ENCODE data around the gene CNKSR1. TPM values are rescaled to one million over a fixed set of nuclear protein-coding genes. Genes with fewer than 3 reads are reported as not detected.
A peak's percentile ranks its signal among the peaks of the same experiment; 100 is the strongest.

Gene CNKSR1
- total RNA-seq, 1 donor from 2014 or later = 21.9 TPM

- H3K36me3 ChIP-seq = no peaks in the 10 kb centered on the region
- H3K27ac ChIP-seq = peak overlapping the region; percentile 60
- no peak for DNase-seq (ENCODE audit: extremely low spot score in 2 of 2)
- H3K9me3 ChIP-seq = no peaks in the 10 kb centered on the region
- H3K27me3 ChIP-seq = no peaks in the 10 kb centered on the region
- TF ChIP-seq CTCF (IDR thresholded peaks at IDR 0.05) (no peak), POLR2AphosphoS5 (IDR thresholded peaks at IDR 0.05; ENCODE audit: insufficient read depth in 1 of 2, low read depth in 1 of 2) (no peak), POLR2A (IDR thresholded peaks at IDR 0.05) (no peak)
- intact Hi-C loops (cut with DNase I) = loop anchor here (10.0 kb wide), 1 partner anchor 134 kb away; no protein-coding TSS in a partner anchor
- H3K4me3 ChIP-seq = peak overlapping the region; percentile 70 to 96
- peaks cover 17% of the 10 kb centered on the region for H3K4me1 ChIP-seq
These were observed 8.1 kb upstream of the CNKSR1 start for GRCh38 chr1:26169198-26169554.

- TF ChIP-seq POLR2AphosphoS5 (IDR thresholded peaks at IDR 0.05; ENCODE audit: insufficient read depth in 1 of 2, low read depth in 1 of 2) = peak; percentile 75 to 85
- no peak for TF ChIP-seq POLR2A (IDR thresholded peaks at IDR 0.05)
- peak; percentile 73 to 90 (median 87) for TF ChIP-seq CTCF (IDR thresholded peaks at IDR 0.05)
These were observed 7.4 kb upstream of the CNKSR1 start, which contains the start of gene ZNF593 for GRCh38 chr1:26169669-26170471. ZNF593 (plus strand) TSS chr1:26169908; CDS start chr1:26169984, 76 bp downstream.

GRCh38 chr1:26170472-26170821 lies 6.8 kb upstream of the CNKSR1 start:
- intact Hi-C loops (cut with DNase I) = no loop called here
- Histone ChIP-seq H3K27ac (peak overlapping the region; percentile 60), H3K36me3 (no peaks in the 10 kb centered on the region), H3K4me1 (peaks cover 17% of the 10 kb centered on the region), H3K4me3 (peak overlapping the region; percentile 70 to 96), H3K9me3 (no peaks in the 10 kb centered on the region), H3K27me3 (no peaks in the 10 kb centered on the region)
- TF ChIP-seq CTCF (IDR thresholded peaks at IDR 0.05) (no peak), POLR2AphosphoS5 (IDR thresholded peaks at IDR 0.05; ENCODE audit: insufficient read depth in 1 of 2, low read depth in 1 of 2) (no peak)
- DNase-seq (ENCODE audit: extremely low spot score in 2 of 2) = no peak

More at GRCh38 chr1:26169669-26170471, 7.4 kb upstream of the CNKSR1 start, which contains the start of gene ZNF593:
- no peak for DNase-seq (ENCODE audit: extremely low spot score in 2 of 2)
- Histone ChIP-seq H3K4me1 (peaks cover 17% of the 10 kb centered on the region), H3K27me3 (no peaks in the 10 kb centered on the region), H3K9me3 (no peaks in the 10 kb centered on the region), H3K36me3 (no peaks in the 10 kb centered on the region), H3K4me3 (peak within 1 kb of the TSS; percentile 70 to 96), H3K27ac (peak within 1 kb of the TSS; percentile 60)
- intact Hi-C loops (cut with DNase I) = loop anchor here (10.0 kb wide), 1 partner anchor 135 kb away; no protein-coding TSS in a partner anchor

- H3K4me3 ChIP-seq = peak within 1 kb of the TSS; percentile 70 to 96
- H3K27me3 ChIP-seq = no peaks in the 10 kb centered on the region
- no peaks in the 10 kb centered on the region for H3K9me3 ChIP-seq
- no peaks in the 10 kb centered on the region for H3K36me3 ChIP-seq
- no peak for DNase-seq (ENCODE audit: extremely low spot score in 2 of 2)
- H3K27ac ChIP-seq = no peak within 1 kb of the TSS
- TF ChIP-seq CTCF (IDR thresholded peaks at IDR 0.05) (no peak), POLR2AphosphoS5 (IDR thresholded peaks at IDR 0.05; ENCODE audit: insufficient read depth in 1 of 2, low read depth in 1 of 2) (no peak), POLR2A (IDR thresholded peaks at IDR 0.05) (no peak)
- H3K4me1 ChIP-seq = peaks cover 17% of the 10 kb centered on the region
- intact Hi-C loops (cut with DNase I) = no loop called here
These were observed 5.9 kb upstream of the CNKSR1 start, which contains the start of gene ZNF593OS for GRCh38 chr1:26171084-26172072. ZNF593OS (minus strand) TSS chr1:26171832; CDS start chr1:26171661, 171 bp downstream.
